Omental fat pad (tissue), 4 donors: ENCODE data around the gene KRT74. TPM values are rescaled to one million over a fixed set of nuclear protein-coding genes. Genes with fewer than 3 reads are reported as not detected.

ENCODE experiments used
- ATAC-seq: fragments of 150-250 bp; one replicate; pipeline ENCODE4 v1.9.1; 2016; ENCODE audit warnings: mild to moderate bottlenecking, moderate library complexity; ENCODE audit not compliant: low FRiP score
- DNase-seq: peaks from one replicate; pipeline ENCODE4 v3.0.0-alpha.2; 2019; ENCODE audit warnings: low spot score
- total RNA-seq, 4 donors: library from RNA; depleted of rRNA; stranded (reverse); fragments of >200 nt; gene quantifications; one replicate each; pipeline ENCODE4 v1.1.0, GENCODE V29; 2016
- TF ChIP-seq, protein P1 (sequence below), 3 donors: fragments of 450-650 bp; IDR thresholded peaks; one replicate each; pipeline ENCODE4 v1.5.1; 2016 to 2017; ENCODE audit warnings: antibody characterized with exemption in 3 of 3, mild to moderate bottlenecking in 3 of 3, moderate library complexity in 2 of 3

KRT74 gene
- total RNA-seq, 4 donors from 2014 or later, result not detected

GRCh38 chr12:52519387-52519703, 54.3 kb downstream of the KRT74 start:
- ATAC-seq (no peak), DNase-seq (no peak)
- TF ChIP-seq, protein P1, sequence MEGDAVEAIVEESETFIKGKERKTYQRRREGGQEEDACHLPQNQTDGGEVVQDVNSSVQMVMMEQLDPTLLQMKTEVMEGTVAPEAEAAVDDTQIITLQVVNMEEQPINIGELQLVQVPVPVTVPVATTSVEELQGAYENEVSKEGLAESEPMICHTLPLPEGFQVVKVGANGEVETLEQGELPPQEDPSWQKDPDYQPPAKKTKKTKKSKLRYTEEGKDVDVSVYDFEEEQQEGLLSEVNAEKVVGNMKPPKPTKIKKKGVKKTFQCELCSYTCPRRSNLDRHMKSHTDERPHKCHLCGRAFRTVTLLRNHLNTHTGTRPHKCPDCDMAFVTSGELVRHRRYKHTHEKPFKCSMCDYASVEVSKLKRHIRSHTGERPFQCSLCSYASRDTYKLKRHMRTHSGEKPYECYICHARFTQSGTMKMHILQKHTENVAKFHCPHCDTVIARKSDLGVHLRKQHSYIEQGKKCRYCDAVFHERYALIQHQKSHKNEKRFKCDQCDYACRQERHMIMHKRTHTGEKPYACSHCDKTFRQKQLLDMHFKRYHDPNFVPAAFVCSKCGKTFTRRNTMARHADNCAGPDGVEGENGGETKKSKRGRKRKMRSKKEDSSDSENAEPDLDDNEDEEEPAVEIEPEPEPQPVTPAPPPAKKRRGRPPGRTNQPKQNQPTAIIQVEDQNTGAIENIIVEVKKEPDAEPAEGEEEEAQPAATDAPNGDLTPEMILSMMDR (IDR thresholded peaks at IDR 0.05), result no peak

DNA sequence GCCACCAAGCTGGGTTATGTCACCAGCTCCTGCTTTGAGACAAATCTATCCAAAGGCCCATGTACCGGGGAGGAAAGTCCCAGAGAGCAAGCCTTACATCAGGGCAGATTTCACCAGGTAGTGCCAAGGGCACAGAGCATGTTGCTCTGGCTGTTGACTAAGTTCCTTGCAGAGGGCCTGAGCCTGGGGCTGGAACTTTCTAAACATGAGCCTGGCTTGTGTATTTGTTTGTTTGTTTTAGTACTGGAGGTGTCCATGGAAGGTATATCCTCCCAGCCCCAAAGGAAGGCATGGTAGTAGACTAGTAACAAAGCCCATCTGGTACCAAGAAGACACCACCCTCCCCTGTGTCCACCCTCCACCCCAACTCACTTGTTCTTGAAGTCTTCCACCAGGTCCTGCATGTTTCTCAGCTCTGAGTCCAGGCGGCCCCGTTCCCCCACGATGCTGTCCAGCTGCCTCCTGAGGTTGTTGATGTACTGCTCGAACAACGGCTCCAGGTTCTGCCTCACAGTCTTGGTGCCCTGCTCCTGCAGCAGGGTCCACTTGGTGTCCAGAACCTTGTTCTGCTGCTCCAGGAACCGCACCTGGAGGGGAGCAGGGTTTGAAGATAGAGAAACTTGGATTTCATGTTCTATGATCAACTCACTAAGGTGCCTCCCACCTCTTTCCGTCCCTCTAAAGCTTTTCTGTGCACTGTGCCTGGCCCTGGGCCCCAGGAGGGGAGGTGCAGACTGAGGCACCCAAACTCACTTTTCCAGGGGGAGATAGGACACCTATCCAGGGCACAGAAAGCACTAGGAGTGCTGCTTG, 54.9 kb downstream of the KRT74 start:
- TF ChIP-seq, protein P1 (IDR thresholded peaks at IDR 0.05), result no peak
- ATAC-seq (no peak), DNase-seq (no peak)

GRCh38 chr12:52517888-52518287, 55.8 kb downstream of the KRT74 start:
- DNase-seq, result no peak
- TF ChIP-seq, protein P1 (IDR thresholded peaks at IDR 0.05), result no peak
- ATAC-seq, result no peak

GRCh38 chr12:52517005-52517835, 56.4 kb downstream of the KRT74 start:
- ATAC-seq (no peak), DNase-seq (no peak)
- TF ChIP-seq, protein P1 (IDR thresholded peaks at IDR 0.05), result no peak

DNA sequence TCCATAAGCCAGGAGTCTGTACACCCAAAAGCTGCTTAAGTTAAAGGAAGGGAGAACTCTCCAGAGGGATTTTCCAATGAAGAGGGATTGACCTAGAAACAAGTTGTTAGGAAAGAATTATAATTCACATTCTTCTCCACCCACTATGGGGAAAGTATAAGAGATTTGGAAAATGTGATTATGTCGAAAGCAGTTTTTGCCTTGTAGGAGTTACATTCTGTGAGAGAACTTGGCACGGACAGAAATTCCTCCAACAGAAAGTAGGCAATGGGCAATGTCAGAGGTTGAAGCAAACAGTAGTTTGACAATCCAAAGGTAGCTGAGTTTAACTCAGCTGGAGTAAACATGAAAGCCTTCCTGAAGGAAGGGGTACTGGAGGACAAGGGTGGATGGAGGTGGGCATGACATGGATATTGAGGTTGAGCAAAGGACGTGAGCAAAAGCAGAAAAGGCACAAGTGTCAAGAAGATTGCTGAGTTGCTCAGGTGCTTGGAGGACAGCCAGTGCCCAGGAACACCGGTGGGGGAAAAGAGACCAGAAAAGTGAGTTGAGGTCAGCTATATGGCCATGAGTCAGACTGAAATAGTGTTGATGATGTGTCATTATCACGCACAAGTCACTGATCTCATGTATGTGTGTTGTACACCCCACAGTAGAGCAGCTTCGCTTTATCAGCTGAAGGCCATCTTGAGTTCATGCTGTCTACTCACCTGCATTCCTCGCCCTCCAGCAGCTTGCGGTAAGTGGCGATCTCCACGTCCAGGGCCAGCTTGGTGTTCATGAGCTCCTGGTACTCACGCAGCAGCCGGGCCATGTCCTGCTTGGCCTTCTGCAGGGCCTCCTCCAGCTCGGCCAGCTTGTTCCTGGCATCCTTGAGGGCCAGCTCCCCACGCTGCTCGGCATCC, 57.5 kb downstream of the KRT74 start:
- DNase-seq (no peak), ATAC-seq (peak; percentile 80)
- TF ChIP-seq, protein P1 (IDR thresholded peaks at IDR 0.05), result no peak

Other genes with a start within 250 kb of the KRT74 start
- not detected for gene KRT85, start 206.4 kb downstream of the KRT74 start, total RNA-seq
- gene KRT84, start 188.2 kb downstream of the KRT74 start, total RNA-seq, result not detected
- not detected for gene KRT82, start 167.5 kb downstream of the KRT74 start, total RNA-seq
- not detected for gene KRT75, start 139.5 kb downstream of the KRT74 start, total RNA-seq
- gene KRT6B, start 121.7 kb downstream of the KRT74 start, total RNA-seq, result under 1 TPM in 2 of 4 donors, not detected in 2; 0.24 to 0.46 TPM
- gene KRT6C, start 100.0 kb downstream of the KRT74 start, total RNA-seq, result not detected
- 10 to 100 TPM in 2 of 4 donors, 1 to 10 TPM in 2; 3.3 to 40.7 (median 8.4) TPM for gene KRT6A, start 80.6 kb downstream of the KRT74 start, total RNA-seq
- gene KRT5, start 53.4 kb downstream of the KRT74 start, total RNA-seq, result 10 to 100 TPM in 3 of 4 donors, 1 to 10 TPM in 1; 3.6 to 59.0 (median 14.4) TPM
- not detected for gene KRT71, start 20.7 kb downstream of the KRT74 start, total RNA-seq
- gene KRT72, start 27.6 kb upstream of the KRT74 start, total RNA-seq, result under 1 TPM in 1 of 4 donors, not detected in 3; 0.31 TPM
- gene KRT73, start 44.7 kb upstream of the KRT74 start, total RNA-seq, result not detected
- not detected for gene KRT2, start 78.4 kb upstream of the KRT74 start, total RNA-seq
- gene KRT1, start 106.6 kb upstream of the KRT74 start, total RNA-seq, result under 1 TPM in 1 of 4 donors, not detected in 3; 0.47 TPM
- gene KRT77, start 129.7 kb upstream of the KRT74 start, total RNA-seq, result not detected
- gene KRT76, start 203.5 kb upstream of the KRT74 start, total RNA-seq, result not detected
- gene KRT3, start 222.3 kb upstream of the KRT74 start, total RNA-seq, result not detected
- gene KRT4, start 240.3 kb upstream of the KRT74 start, total RNA-seq, result not detected